Breast epithelium (tissue), 4 donors: ENCODE results near the gene CD244. TPM values are rescaled to one million over a fixed set of nuclear protein-coding genes. Genes with fewer than 3 reads are reported as not detected.

Source experiments
- DNase-seq, 2 donors: peaks; one replicate each; pipeline ENCODE4 v3.0.0-alpha.2; 2019; ENCODE audit warnings: low spot score in 2 of 2
- H3K27ac ChIP-seq, 2 donors: fragments of 200-600 bp; sonication (generic) in 1 of 2; one replicate each; pipeline ENCODE4 v1.5.1; 2016 to 2019; ENCODE audit warnings: mild to moderate bottlenecking in 1 of 2
- H3K27me3 ChIP-seq, 2 donors: fragments of 200-600 bp; sonication (generic) in 1 of 2; one replicate each; pipeline versions ENCODE4 v1.5.1 to v1.6.0; 2017 to 2019; ENCODE audit warnings: control low read depth in 1 of 2, mild to moderate bottlenecking in 1 of 2
- H3K36me3 ChIP-seq: fragments of 200-600 bp; one replicate; pipeline ENCODE4 v1.5.1; 2019
- H3K4me1 ChIP-seq, 2 donors: fragments of 200-600 bp; sonication (generic); one replicate each; pipeline ENCODE4 v1.5.1; 2016 to 2019; ENCODE audit warnings: control low read depth in 1 of 2
- H3K4me3 ChIP-seq, 3 donors: fragments of 200-600 bp; sonication (generic); 1 replicate in 2 of 3; 2 replicates in 1 of 3; pipeline ENCODE4 v1.5.1; 2016 to 2019; ENCODE audit warnings: mild to moderate bottlenecking in 3 of 3, moderate library complexity in 2 of 3
- H3K9me3 ChIP-seq, 2 donors: fragments of 200-600 bp; sonication (generic) in 1 of 2; one replicate each; pipeline ENCODE4 v1.5.1; 2016 to 2019; ENCODE audit warnings: control low read depth in 1 of 2
- CTCF ChIP-seq, 3 donors: fragments of 450-650 bp; IDR thresholded peaks; one replicate each; pipeline ENCODE4 v1.5.1; 2016 to 2017; ENCODE audit warnings: antibody characterized with exemption in 3 of 3, mild to moderate bottlenecking in 3 of 3, moderate library complexity in 3 of 3
- POLR2A ChIP-seq: fragments of 450-650 bp; IDR thresholded peaks from one replicate; pipeline ENCODE4 v1.6.1; 2016; ENCODE audit warnings: antibody characterized with exemption, mild to moderate bottlenecking, moderate library complexity
- POLR2AphosphoS5 ChIP-seq, 3 donors: sonication (generic); formaldehyde crosslinking; IDR thresholded peaks; one replicate each; pipeline ENCODE4 v1.6.1; 2017; ENCODE audit warnings: antibody characterized with exemption in 3 of 3
- intact Hi-C: fragments of 100-400 bp; cut with DNase I; formaldehyde crosslinking; loops from one replicate; pipeline ENCODE4 v1.15.1; 2023; ENCODE audit warnings: low total_unique reads
- total RNA-seq, 3 donors: library from RNA; depleted of rRNA; stranded (reverse); fragments of >200 nt; gene quantifications; one replicate each; pipeline ENCODE4 v1.1.0, GENCODE V29; 2016

Gene CD244
- total RNA-seq, 3 donors from 2014 or later, result 0.64 to 1.6 (median 0.66) TPM

GRCh38 chr1:160866695-160867260 is 4.1 kb upstream of the CD244 start:
- Histone ChIP-seq H3K36me3 (no peaks in the 10 kb centered on the region), H3K4me1 (no peaks in the 10 kb centered on the region), H3K9me3 (no peaks in the 10 kb centered on the region), H3K4me3 (no peak overlapping the region), H3K27me3 (no peaks in the 10 kb centered on the region), H3K27ac (no peak overlapping the region)
- DNase-seq, result no peak
- intact Hi-C loops, result no loop called here
- TF ChIP-seq POLR2A (no peak), CTCF (IDR thresholded peaks at IDR 0.05) (no peak)

- Histone ChIP-seq H3K4me1 (no peaks in the 10 kb centered on the region), H3K4me3 (no peak overlapping the region), H3K9me3 (no peaks in the 10 kb centered on the region), H3K27ac (no peak overlapping the region), H3K36me3 (no peaks in the 10 kb centered on the region), H3K27me3 (no peaks in the 10 kb centered on the region)
- intact Hi-C loops, result no loop called here
- TF ChIP-seq POLR2A (no peak), POLR2AphosphoS5 (IDR thresholded peaks at IDR 0.05) (no peak), CTCF (IDR thresholded peaks at IDR 0.05) (no peak)
- DNase-seq, result no peak
Measured at GRCh38 chr1:160866001-160866694, 3.5 kb upstream of the CD244 start.

- Histone ChIP-seq H3K36me3 (no peaks in the 10 kb centered on the region), H3K27me3 (no peaks in the 10 kb centered on the region), H3K4me3 (no peak overlapping the region), H3K4me1 (no peaks in the 10 kb centered on the region), H3K27ac (no peak overlapping the region), H3K9me3 (no peaks in the 10 kb centered on the region)
- intact Hi-C loops, result no loop called here
- DNase-seq, result no peak
- TF ChIP-seq CTCF (IDR thresholded peaks at IDR 0.05) (no peak), POLR2AphosphoS5 (IDR thresholded peaks at IDR 0.05) (no peak), POLR2A (no peak)
Measured at GRCh38 chr1:160865337-160865736, 2.6 kb upstream of the CD244 start.

GRCh38 chr1:160864173-160864572 is 1.5 kb upstream of the CD244 start:
- Histone ChIP-seq H3K4me3 (no peak overlapping the region), H3K27ac (no peak overlapping the region), H3K9me3 (no peaks in the 10 kb centered on the region), H3K27me3 (no peaks in the 10 kb centered on the region), H3K4me1 (no peaks in the 10 kb centered on the region), H3K36me3 (no peaks in the 10 kb centered on the region)
- no peak for DNase-seq
- TF ChIP-seq POLR2A (no peak), POLR2AphosphoS5 (IDR thresholded peaks at IDR 0.05) (no peak), CTCF (IDR thresholded peaks at IDR 0.05) (no peak)
- intact Hi-C loops, result no loop called here

- no peak overlapping the region for H3K27ac ChIP-seq
- H3K4me3 ChIP-seq, result no peak overlapping the region
- no peaks in the 10 kb centered on the region for H3K9me3 ChIP-seq
- H3K27me3 ChIP-seq, result no peaks in the 10 kb centered on the region
- TF ChIP-seq CTCF (IDR thresholded peaks at IDR 0.05) (no peak), POLR2A (no peak), POLR2AphosphoS5 (IDR thresholded peaks at IDR 0.05) (no peak)
- H3K4me1 ChIP-seq, result no peaks in the 10 kb centered on the region
- no peak for DNase-seq
- intact Hi-C loops, result no loop called here
- no peaks in the 10 kb centered on the region for H3K36me3 ChIP-seq
Measured at GRCh38 chr1:160863774-160864131, 1.1 kb upstream of the CD244 start.
